ENCODE measurements around the gene RNF115.
"Not testable (repeated sequence)": the region's sequence is repeated elsewhere in the genome, so short reads cannot be mapped to it uniquely, and the experiment has no call there.

GRCh38 chr1:145726193-145726592 is 97.7 kb downstream of the RNF115 start:
- not testable (repeated sequence) for TF ChIP-seq POLR2AphosphoS5 (IDR thresholded peaks at IDR 0.05); CTCF (IDR thresholded peaks at IDR 0.05); EP300 (IDR thresholded peaks at IDR 0.05); POLR2A (IDR thresholded peaks at IDR 0.05; ENCODE audit: low read depth)

Measured in esophagus muscularis mucosa (tissue), 4 donors.